Thyroid gland (tissue), 4 donors: ENCODE measurements around the gene SMCO1. TPM values are rescaled to one million over a fixed set of nuclear protein-coding genes. Genes with fewer than 3 reads are reported as not detected.
"Not testable (repeated sequence)": the region's sequence is repeated elsewhere in the genome, so short reads cannot be mapped to it uniquely, and the experiment has no call there.

Source experiments
- DNase-seq, 2 donors: peaks; one replicate each; pipeline ENCODE4 v3.0.0-alpha.2; 2019
- H3K27ac ChIP-seq, 3 donors: fragments of 200-600 bp; sonication (generic); 1 replicate in 2 of 3; 2 replicates in 1 of 3; pipeline ENCODE4 v1.5.1; 2016 to 2019; ENCODE audit warnings: mild to moderate bottlenecking in 1 of 3, moderate library complexity in 1 of 3
- H3K27me3 ChIP-seq: fragments of 200-600 bp; sonication (generic); one replicate; pipeline ENCODE4 v1.5.1; 2019
- H3K36me3 ChIP-seq, 2 donors: fragments of 200-600 bp; sonication (generic); one replicate each; pipeline ENCODE4 v1.5.1; 2016 to 2019
- H3K4me1 ChIP-seq, 2 donors: fragments of 200-600 bp; sonication (generic); one replicate each; pipeline ENCODE4 v1.5.1; 2017 to 2019
- H3K4me3 ChIP-seq, 3 donors: fragments of 200-600 bp; sonication (generic); replicated peaks in 1 of 3; 1 replicate in 2 of 3; 2 replicates in 1 of 3; pipeline ENCODE4 v1.5.1; 2016; ENCODE audit warnings: mild to moderate bottlenecking in 1 of 3
- H3K9me3 ChIP-seq: fragments of 200-600 bp; sonication (generic); one replicate; pipeline ENCODE4 v1.5.1; 2017
- POLR2A ChIP-seq, 2 donors: fragments of 450-650 bp; IDR thresholded peaks; one replicate each; pipeline ENCODE4 v1.6.1; 2017; ENCODE audit warnings: antibody characterized with exemption in 2 of 2, mild to moderate bottlenecking in 2 of 2, moderate library complexity in 1 of 2
- WGBS, 2 donors: methylation state at CpG; one replicate each; pipeline ENCODE4 v1.1.5; 2017; 5-methylcytosine and 5-hydroxymethylcytosine counted together
- intact Hi-C: fragments of 100-400 bp; cut with DNase I; formaldehyde crosslinking; loops from one replicate; pipeline ENCODE4 v1.15.1; 2023
- total RNA-seq, 4 donors: library from RNA; depleted of rRNA; stranded (reverse); fragments of >200 nt; gene quantifications; one replicate each; pipeline ENCODE4 v1.2.3, GENCODE V29; 2016
- TF ChIP-seq, protein P1 (sequence below), 6 experiments: fragments of 200-600 bp in 3 of 6; fragments of 450-650 bp in 3 of 6; sonication (generic) in 3 of 6; IDR thresholded peaks; one replicate each; pipeline ENCODE4 v1.5.1; 2016 to 2019; ENCODE audit warnings: antibody characterized with exemption in 6 of 6, mild to moderate bottlenecking in 2 of 6, inconsistent platforms in 1 of 6, moderate library complexity in 1 of 6

The SMCO1 gene
- total RNA-seq, 4 donors from 2014 or later, result not detected

DNA sequence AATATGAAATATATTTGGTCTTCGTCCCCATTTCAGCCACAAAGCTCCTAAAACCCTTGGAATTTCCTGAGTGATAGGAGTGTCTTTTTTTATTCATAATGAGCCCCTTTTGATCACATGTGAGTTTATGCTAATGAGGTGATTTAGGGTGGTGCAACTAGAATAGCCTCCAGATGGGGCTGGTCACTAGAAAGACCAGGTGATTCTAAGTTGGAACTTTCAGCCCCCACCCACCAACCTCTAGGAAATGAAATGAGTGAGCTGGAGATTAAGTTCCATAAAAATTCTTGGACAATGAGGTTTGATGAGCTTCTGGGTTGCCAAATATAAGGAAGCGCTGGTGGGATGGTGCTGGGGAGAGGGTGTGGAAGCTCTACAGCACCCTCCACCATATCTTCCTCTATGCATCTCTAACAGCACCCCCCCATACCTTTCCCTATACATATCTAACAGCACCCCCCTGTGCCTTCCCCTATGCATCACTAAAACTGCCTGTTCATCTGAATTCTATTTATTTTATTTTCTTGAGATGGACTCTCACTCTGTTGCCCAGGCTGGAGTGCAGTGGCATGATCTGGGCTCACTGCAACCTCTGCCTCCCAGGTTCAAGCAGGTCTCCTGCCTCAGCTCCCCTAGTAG, 2.1 kb upstream of the SMCO1 start:
- no peak overlapping the region for H3K27ac ChIP-seq
- no peaks in the 10 kb centered on the region for H3K4me1 ChIP-seq
- no peak for DNase-seq
- intact Hi-C loops, result no loop called here
- TF ChIP-seq, protein P1, sequence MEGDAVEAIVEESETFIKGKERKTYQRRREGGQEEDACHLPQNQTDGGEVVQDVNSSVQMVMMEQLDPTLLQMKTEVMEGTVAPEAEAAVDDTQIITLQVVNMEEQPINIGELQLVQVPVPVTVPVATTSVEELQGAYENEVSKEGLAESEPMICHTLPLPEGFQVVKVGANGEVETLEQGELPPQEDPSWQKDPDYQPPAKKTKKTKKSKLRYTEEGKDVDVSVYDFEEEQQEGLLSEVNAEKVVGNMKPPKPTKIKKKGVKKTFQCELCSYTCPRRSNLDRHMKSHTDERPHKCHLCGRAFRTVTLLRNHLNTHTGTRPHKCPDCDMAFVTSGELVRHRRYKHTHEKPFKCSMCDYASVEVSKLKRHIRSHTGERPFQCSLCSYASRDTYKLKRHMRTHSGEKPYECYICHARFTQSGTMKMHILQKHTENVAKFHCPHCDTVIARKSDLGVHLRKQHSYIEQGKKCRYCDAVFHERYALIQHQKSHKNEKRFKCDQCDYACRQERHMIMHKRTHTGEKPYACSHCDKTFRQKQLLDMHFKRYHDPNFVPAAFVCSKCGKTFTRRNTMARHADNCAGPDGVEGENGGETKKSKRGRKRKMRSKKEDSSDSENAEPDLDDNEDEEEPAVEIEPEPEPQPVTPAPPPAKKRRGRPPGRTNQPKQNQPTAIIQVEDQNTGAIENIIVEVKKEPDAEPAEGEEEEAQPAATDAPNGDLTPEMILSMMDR (IDR thresholded peaks at IDR 0.05), result no peak
- TF ChIP-seq POLR2A (IDR thresholded peaks at IDR 0.05), result no peak
- H3K9me3 ChIP-seq, result no peaks in the 10 kb centered on the region
- H3K27me3 ChIP-seq, result no peaks in the 10 kb centered on the region
- 85 to 89% methylated on average over 2 of the region's 2 CpGs for WGBS, 2 donors
- H3K36me3 ChIP-seq, result no peaks in the 10 kb centered on the region
- H3K4me3 ChIP-seq, result no peak overlapping the region

DNA sequence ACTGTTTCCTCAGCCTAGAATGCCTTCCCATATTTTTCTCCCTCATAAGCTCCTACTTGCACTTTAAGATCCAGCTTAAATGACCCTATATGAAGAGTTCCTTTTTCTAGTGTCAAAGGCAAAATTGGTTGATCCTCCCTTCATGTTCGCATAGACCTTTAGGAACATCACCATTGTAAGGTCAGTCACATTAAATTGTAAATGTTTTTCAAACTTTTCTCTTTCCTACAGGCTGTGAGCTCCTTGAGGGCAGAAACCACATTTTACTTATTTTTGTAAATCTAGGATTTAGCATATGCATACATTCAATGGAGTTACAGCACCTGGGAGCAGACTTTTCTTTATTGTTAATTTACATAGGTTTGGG, 813 bp downstream of the SMCO1 start:
- no peaks in the 10 kb centered on the region for H3K9me3 ChIP-seq
- H3K27ac ChIP-seq, result no peak overlapping the region
- TF ChIP-seq POLR2A (IDR thresholded peaks at IDR 0.05), result no peak
- TF ChIP-seq, protein P1 (IDR thresholded peaks at IDR 0.05), result no peak
- H3K4me1 ChIP-seq, result no peaks in the 10 kb centered on the region
- H3K27me3 ChIP-seq, result no peaks in the 10 kb centered on the region
- no peaks in the 10 kb centered on the region for H3K36me3 ChIP-seq
- intact Hi-C loops, result no loop called here
- 94 to 95% methylated on average over 1 of the region's 1 CpG for WGBS, 2 donors
- DNase-seq, result no peak
- H3K4me3 ChIP-seq, result no peak overlapping the region

DNA sequence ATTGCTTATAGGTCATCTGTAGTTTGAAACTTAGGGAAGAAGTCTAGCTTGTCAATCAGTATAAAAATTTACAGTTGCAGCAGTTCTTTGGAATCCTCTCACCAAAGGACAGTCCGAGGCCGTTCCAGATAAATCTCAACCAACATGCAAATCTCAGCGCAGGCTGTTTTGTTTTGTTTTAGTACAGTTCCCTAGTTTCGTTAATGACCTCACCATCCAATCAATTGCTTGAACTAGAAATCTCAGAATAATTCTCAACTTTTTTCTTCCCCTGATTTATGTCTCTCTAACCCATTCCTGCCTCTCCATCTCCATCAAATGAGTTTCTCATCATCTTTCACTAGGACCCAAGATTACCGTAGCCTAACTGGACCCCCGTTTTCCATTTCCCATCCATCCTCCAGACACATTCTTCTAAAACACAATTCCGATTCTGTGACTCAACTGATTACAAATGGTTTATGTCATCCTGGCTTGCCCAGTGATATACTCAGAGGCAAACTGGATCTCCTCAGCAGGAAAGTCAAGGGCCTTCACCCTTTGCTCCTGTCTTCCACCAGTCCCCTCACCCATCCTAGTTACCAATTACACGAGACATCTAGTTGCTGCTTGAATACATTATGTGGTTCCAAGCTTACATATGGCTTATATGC, 1.3 kb downstream of the SMCO1 start:
- no peaks in the 10 kb centered on the region for H3K36me3 ChIP-seq
- WGBS, 2 donors, result 87% methylated on average over 8 of the region's 8 CpGs
- H3K9me3 ChIP-seq, result no peaks in the 10 kb centered on the region
- H3K27ac ChIP-seq, result no peak overlapping the region
- H3K4me1 ChIP-seq, result no peaks in the 10 kb centered on the region
- H3K4me3 ChIP-seq, result no peak overlapping the region
- DNase-seq, result no peak
- no peaks in the 10 kb centered on the region for H3K27me3 ChIP-seq
- no peak for TF ChIP-seq POLR2A (IDR thresholded peaks at IDR 0.05)
- TF ChIP-seq, protein P1 (IDR thresholded peaks at IDR 0.05), result no peak
- intact Hi-C loops, result no loop called here

DNA sequence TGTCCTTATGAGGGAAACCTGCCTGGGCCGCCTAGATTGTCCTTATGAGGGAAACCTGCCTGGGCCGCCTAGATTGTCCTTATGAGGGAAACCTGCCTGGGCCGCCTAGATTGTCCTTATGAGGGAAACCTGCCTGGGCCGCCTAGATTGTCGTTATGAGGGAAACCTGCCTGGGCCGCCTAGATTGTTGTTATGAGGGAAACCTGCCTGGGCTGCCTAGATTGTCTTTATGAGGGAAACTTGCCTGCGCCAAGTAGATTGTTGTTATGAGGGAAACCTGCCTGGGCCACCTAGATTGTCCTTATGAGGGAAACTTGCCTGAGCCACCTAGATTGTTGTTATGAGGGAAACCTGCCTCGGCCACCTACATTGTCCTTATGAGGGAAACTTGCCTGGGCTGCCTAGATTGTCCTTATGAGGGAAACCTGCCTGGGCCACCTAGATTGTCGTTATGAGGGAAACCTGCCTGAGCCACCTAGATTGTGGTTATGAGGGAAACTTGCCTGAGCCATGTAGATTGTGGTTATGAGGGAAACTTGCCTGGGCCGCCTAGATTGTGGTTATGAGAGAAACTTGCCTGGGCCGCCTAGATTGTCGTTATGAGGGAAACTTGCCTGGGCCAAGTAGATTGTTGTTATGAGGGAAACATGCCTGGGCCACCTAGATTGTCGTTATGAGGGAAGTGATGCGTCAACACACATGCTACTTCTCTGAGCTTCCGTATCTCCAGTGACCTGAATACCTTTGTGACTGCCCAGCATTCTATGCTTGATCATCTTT, 3.3 kb downstream of the SMCO1 start:
- 74 to 85% methylated on average over 8 to 15 of the region's 15 CpGs for WGBS, 2 donors
- H3K9me3 ChIP-seq, H3K36me3 ChIP-seq, intact Hi-C loops, H3K4me3 ChIP-seq, H3K4me1 ChIP-seq, H3K27me3 ChIP-seq, DNase-seq, H3K27ac ChIP-seq: not testable (repeated sequence)

DNA sequence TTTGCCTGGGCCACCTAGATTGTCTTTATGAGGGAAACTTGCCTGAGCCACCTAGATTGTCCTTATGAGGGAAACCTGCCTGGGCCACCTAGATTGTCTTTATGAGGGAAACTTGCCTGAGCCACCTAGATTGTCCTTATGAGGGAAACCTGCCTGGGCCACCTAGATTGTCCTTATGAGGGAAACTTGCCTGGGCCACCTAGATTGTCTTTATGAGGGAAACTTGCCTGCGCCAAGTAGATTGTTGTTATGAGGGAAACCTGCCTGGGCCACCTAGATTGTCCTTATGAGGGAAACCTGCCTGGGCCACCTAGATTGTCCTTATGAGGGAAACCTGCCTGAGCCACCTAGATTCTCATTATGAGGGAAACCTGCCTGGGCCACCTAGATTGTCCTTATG, 4.0 kb downstream of the SMCO1 start:
- H3K4me3 ChIP-seq, H3K4me1 ChIP-seq, intact Hi-C loops, H3K36me3 ChIP-seq, H3K9me3 ChIP-seq, H3K27me3 ChIP-seq, H3K27ac ChIP-seq, DNase-seq: not testable (repeated sequence)
- 83 to 100% methylated on average over 1 of the region's 1 CpG for WGBS, 2 donors

DNA sequence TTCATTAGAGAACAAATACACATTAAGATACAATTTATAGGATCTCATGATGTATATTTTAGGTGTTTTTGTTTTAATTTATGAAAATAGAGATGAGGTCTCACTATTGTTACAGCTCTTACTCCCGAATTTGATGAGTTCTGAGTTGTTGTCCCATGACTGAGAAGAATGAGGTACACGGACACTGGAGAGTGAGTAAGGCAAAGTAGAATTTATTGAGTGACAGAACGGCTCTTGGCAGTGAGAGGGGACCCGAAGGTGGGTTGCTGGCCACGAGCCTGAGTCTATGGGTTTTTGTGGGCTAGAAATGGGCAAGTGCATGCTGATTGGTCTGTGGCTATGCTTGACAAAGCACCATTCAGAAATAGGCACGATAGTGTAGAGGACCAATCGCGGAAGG, 8.5 kb downstream of the SMCO1 start:
- DNase-seq, result no peak
- H3K4me1 ChIP-seq, result peaks cover 0 to under 1% of the 10 kb centered on the region in 2 donors
- no peak overlapping the region for H3K27ac ChIP-seq
- H3K36me3 ChIP-seq, result no peaks in the 10 kb centered on the region
- WGBS, 2 donors, result 87 to 90% methylated on average over 8 of the region's 8 CpGs
- H3K4me3 ChIP-seq, result no peak overlapping the region
- TF ChIP-seq POLR2A (IDR thresholded peaks at IDR 0.05), result no peak
- TF ChIP-seq, protein P1 (IDR thresholded peaks at IDR 0.05), result no peak
- H3K9me3 ChIP-seq, result no peaks in the 10 kb centered on the region
- no peaks in the 10 kb centered on the region for H3K27me3 ChIP-seq
- intact Hi-C loops, result no loop called here
